HCT116 (cell line): ENCODE measurements around the gene ELF5. TPM values are rescaled to one million over a fixed set of nuclear protein-coding genes. Genes with fewer than 3 reads are reported as not detected.

Experiments
- ATAC-seq: fragments of 200-7000 bp; cut with Tn5 transposase; 2 replicates; pipeline ENCODE4 v1.9.1; 2020; ENCODE audit warnings: mild to moderate bottlenecking, moderate library complexity
- BruUV-seq: library from RNA; stranded (reverse); fragments of 400-500 nt; replicated peaks from 2 replicates; lab custom pipeline; 2021; lab: Mats Ljungman, UMichigan
- CTCF ChIA-PET: fragments of 300-600 bp; sonication (Branson Sonifier 250); formaldehyde crosslinking; loops from one replicate; lab custom pipeline; 2021; ENCODE audit warnings: antibody characterized with exemption; lab: Charles Lee
- POLR2A ChIA-PET: fragments of 300-600, 350-600 bp; sonication (Branson Sonifier 250); formaldehyde crosslinking; loops from one replicate; lab custom pipeline; 2021; ENCODE audit warnings: antibody characterized with exemption; lab: Charles Lee
- RAD21 ChIA-PET, 2 experiments: fragments of 300-600 bp; sonication (Branson Sonifier 250); formaldehyde crosslinking; loops; one replicate each; lab custom pipeline; 2023; ENCODE audit warnings: low total read pairs in 2 of 2; ENCODE audit not compliant: uncharacterized antibody in 2 of 2, unreplicated experiment in 2 of 2, low non-redundant PET in 1 of 2; lab: Charles Lee
- DNase-seq: peaks from one replicate; pipeline ENCODE4 v3.0.0-alpha.2; 2010; ENCODE audit warnings: low read depth, low spot score
- H2AFZ ChIP-seq: fragments of 200-600 bp; shearing (Covaris generic), sonication (generic); 2 replicates; pipeline ENCODE4 v1.6.1; 2017; ENCODE audit warnings: low read depth, mixed run types, mixed read lengths, antibody characterized with exemption, low read length; ENCODE audit not compliant: poor library complexity, severe bottlenecking
- H3K27ac ChIP-seq: 2 replicates; pipeline ENCODE4 v1.5.1; 2012; ENCODE audit warnings: low read depth, low read length
- H3K27me3 ChIP-seq: fragments of 200-600 bp; sonication (generic); 2 replicates; pipeline ENCODE4 v1.6.1; 2016; ENCODE audit warnings: mixed run types, low read length, mixed read lengths; ENCODE audit not compliant: insufficient read depth
- H3K36me3 ChIP-seq, 2 experiments: fragments of 200-500 bp in 1 of 2; fragments of 200-600 bp in 1 of 2; sonication (Bioruptor generic) in 1 of 2; sonication (generic) in 1 of 2; 2 replicates each; pipeline versions ENCODE4 v1.5.1 to v1.6.1; 2014 to 2016; ENCODE audit warnings: low read length in 2 of 2, inconsistent platforms in 1 of 2, mixed read lengths in 1 of 2, mixed run types in 1 of 2; ENCODE audit not compliant: insufficient read depth in 2 of 2, control insufficient read depth in 1 of 2
- H3K4me1 ChIP-seq, 2 experiments: fragments of 200-600 bp in 1 of 2; sonication (generic) in 1 of 2; 2 replicates each; pipeline versions ENCODE4 v1.5.1 to v1.6.1; 2012 to 2017; ENCODE audit warnings: low read length in 2 of 2, inconsistent platforms in 1 of 2, mild to moderate bottlenecking in 1 of 2, mixed read lengths in 1 of 2, mixed run types in 1 of 2, moderate library complexity in 1 of 2; ENCODE audit not compliant: insufficient read depth in 2 of 2, control insufficient read depth in 1 of 2
- H3K4me2 ChIP-seq: fragments of 200-600 bp; sonication (generic); 2 replicates; pipeline ENCODE4 v1.6.1; 2017; ENCODE audit warnings: mixed run types, low read length, mixed read lengths
- H3K4me3 ChIP-seq, 2 experiments: fragments of 200-600 bp in 1 of 2; sonication (generic) in 1 of 2; replicated peaks in 1 of 2; 2 replicates each; pipeline ENCODE4 v1.5.1; 2011 to 2016; ENCODE audit warnings: low read length in 2 of 2, control low read depth in 1 of 2, low read depth in 1 of 2, mild to moderate bottlenecking in 1 of 2, mixed read lengths in 1 of 2, mixed run types in 1 of 2
- H3K79me2 ChIP-seq: fragments of 200-600 bp; sonication (generic); 2 replicates; pipeline ENCODE4 v1.6.1; 2017; ENCODE audit warnings: mild to moderate bottlenecking, mixed run types, low read length, moderate library complexity, mixed read lengths; ENCODE audit not compliant: insufficient read depth
- H3K9ac ChIP-seq: fragments of 200-600 bp; sonication (generic); 2 replicates; pipeline ENCODE4 v1.6.1; 2016; ENCODE audit warnings: low read length, mixed read lengths
- H3K9me2 ChIP-seq: fragments of 200-600 bp; sonication (generic), shearing (Covaris generic); 2 replicates; pipeline ENCODE4 v1.6.1; 2017; ENCODE audit warnings: mixed run types, mild to moderate bottlenecking, moderate library complexity; ENCODE audit not compliant: insufficient read depth
- H3K9me3 ChIP-seq, 2 experiments: fragments of 200-500 bp in 1 of 2; fragments of 200-600 bp in 1 of 2; sonication (Bioruptor generic) in 1 of 2; sonication (generic) in 1 of 2; 2 replicates each; pipeline ENCODE4 v1.6.1; 2014 to 2017; ENCODE audit warnings: low read length in 2 of 2, mixed read lengths in 2 of 2, inconsistent platforms in 1 of 2, low read depth in 1 of 2, mild to moderate bottlenecking in 1 of 2, mixed run types in 1 of 2, moderate library complexity in 1 of 2; ENCODE audit not compliant: control insufficient read depth in 1 of 2, insufficient read depth in 1 of 2
- H4K20me1 ChIP-seq: fragments of 200-600 bp; sonication (generic), shearing (Covaris generic); 2 replicates; pipeline ENCODE4 v1.6.1; 2017; ENCODE audit warnings: mixed run types, mild to moderate bottlenecking, moderate library complexity; ENCODE audit not compliant: insufficient read depth
- CBX3 ChIP-seq: IDR thresholded peaks from 2 replicates; pipeline ENCODE4 v1.6.1; 2012; ENCODE audit warnings: low read depth
- CEBPB ChIP-seq: IDR thresholded peaks from 2 replicates; pipeline ENCODE4 v1.6.1; 2012; ENCODE audit warnings: low read depth
- EGR1 ChIP-seq: IDR thresholded peaks from 2 replicates; pipeline ENCODE4 v1.6.1; 2012; ENCODE audit warnings: low read depth
- FOSL1 ChIP-seq: IDR thresholded peaks from 2 replicates; pipeline ENCODE4 v1.6.1; 2012; ENCODE audit warnings: low read depth
- JUND ChIP-seq: IDR thresholded peaks from 2 replicates; pipeline ENCODE4 v1.6.1; 2012
- POLR2A ChIP-seq: IDR thresholded peaks from 2 replicates; pipeline ENCODE4 v1.7.0; 2011; ENCODE audit warnings: borderline replicate concordance; ENCODE audit not compliant: insufficient read depth, insufficient read length; ENCODE audit errors: extremely low read depth
- POLR2AphosphoS5 ChIP-seq: IDR thresholded peaks from 2 replicates; pipeline ENCODE4 v1.6.1; 2011; ENCODE audit warnings: mild to moderate bottlenecking, low read depth, low read length, moderate library complexity
- YY1 ChIP-seq: IDR thresholded peaks from 2 replicates; pipeline ENCODE4 v1.6.1; 2011; ENCODE audit warnings: low read length, low read depth, moderate library complexity, mild to moderate bottlenecking; ENCODE audit not compliant: insufficient replicate concordance; ENCODE audit errors: extremely low read depth
- ZNF274 ChIP-seq: fragments of 200-500 bp; sonication (Bioruptor generic); IDR thresholded peaks from 2 replicates; pipeline ENCODE4 v1.6.1; 2014; ENCODE audit warnings: mild to moderate bottlenecking, low read depth, low read length, inconsistent platforms
- intact Hi-C: fragments of 100-400 bp; cut with micrococcal nuclease; formaldehyde crosslinking; loops from 2 replicates; pipeline ENCODE4 v1.10.0; 2022
- total RNA-seq: library from RNA; stranded (reverse); gene quantifications from one replicate; pipeline ENCODE4 v1.2.1, GENCODE V29; 2021; ENCODE audit not compliant: unreplicated experiment

Gene ELF5
- total RNA-seq, 1 experiment from 2014 or later: 0.32 TPM

- TF ChIP-seq YY1 (no peak), JUND (no peak), ZNF274 (no peak), POLR2AphosphoS5 (no peak), FOSL1 (no peak)
Observed at GRCh38 chr11:34525098-34525497, 11.5 kb upstream of the ELF5 start (continued).

- H3K4me2 ChIP-seq: no peak overlapping the region
- ATAC-seq: no peak
Observed at GRCh38 chr11:34524696-34525095, 11.1 kb upstream of the ELF5 start.

GRCh38 chr11:34523053-34523452, 9.5 kb upstream of the ELF5 start:
- Histone ChIP-seq H3K4me3 (no peak overlapping the region), H3K79me2 (no peaks in the 10 kb centered on the region), H3K4me1 (no peaks in the 10 kb centered on the region), H3K36me3 (no peaks in the 10 kb centered on the region), H3K9me3 (no peaks in the 10 kb centered on the region), H3K27ac (no peak overlapping the region), H2AFZ (no peak overlapping the region), H3K9me2 (no peaks in the 10 kb centered on the region), H3K27me3 (no peaks in the 10 kb centered on the region), H3K4me2 (no peak overlapping the region), H4K20me1 (no peaks in the 10 kb centered on the region), H3K9ac (no peak overlapping the region)
- ChIA-PET RAD21 (no interaction called here), POLR2A (no interaction called here), CTCF (no interaction called here)
- ATAC-seq (no peak), DNase-seq (no peak)
- TF ChIP-seq EGR1: no peak
- BruUV-seq: no TSS peak
- intact Hi-C loops: no loop called here

More at GRCh38 chr11:34524696-34525095, 11.1 kb upstream of the ELF5 start:
- Histone ChIP-seq H3K9me2 (no peaks in the 10 kb centered on the region), H4K20me1 (no peaks in the 10 kb centered on the region), H3K79me2 (no peaks in the 10 kb centered on the region), H3K4me3 (no peak overlapping the region), H2AFZ (no peak overlapping the region), H3K9ac (no peak overlapping the region), H3K27ac (no peak overlapping the region), H3K27me3 (no peaks in the 10 kb centered on the region), H3K36me3 (no peaks in the 10 kb centered on the region), H3K4me1 (no peaks in the 10 kb centered on the region), H3K9me3 (no peaks in the 10 kb centered on the region)
- POLR2A ChIA-PET: no interaction called here
- CTCF ChIA-PET: interaction anchor here (2.0 kb wide), 1 partner anchor 12 kb away, joined by 7 read pairs; the partner anchor contains the start of gene ELF5
- TF ChIP-seq CEBPB (no peak), FOSL1 (no peak), CBX3 (no peak), POLR2A (no peak)
- intact Hi-C loops: no loop called here
- no peak for DNase-seq
- BruUV-seq: no TSS peak
- RAD21 ChIA-PET: no interaction called here
